PC-9 (cell line): Measurements from ENCODE around the gene STXBP5L.

Experiments used
- EZH2 ChIP-seq: fragments of 200-600 bp; sonication (generic); IDR thresholded peaks from 2 replicates; pipeline ENCODE4 v1.8.0; 2017; ENCODE audit warnings: antibody characterized with exemption, low read depth
- TF ChIP-seq, protein P1 (sequence below): fragments of 200-600 bp; sonication (generic); conservative IDR thresholded peaks from 2 replicates; pipeline ENCODE4 v1.6.1; 2017; ENCODE audit warnings: mixed run types, antibody characterized with exemption, mild to moderate bottlenecking, moderate library complexity

DNA sequence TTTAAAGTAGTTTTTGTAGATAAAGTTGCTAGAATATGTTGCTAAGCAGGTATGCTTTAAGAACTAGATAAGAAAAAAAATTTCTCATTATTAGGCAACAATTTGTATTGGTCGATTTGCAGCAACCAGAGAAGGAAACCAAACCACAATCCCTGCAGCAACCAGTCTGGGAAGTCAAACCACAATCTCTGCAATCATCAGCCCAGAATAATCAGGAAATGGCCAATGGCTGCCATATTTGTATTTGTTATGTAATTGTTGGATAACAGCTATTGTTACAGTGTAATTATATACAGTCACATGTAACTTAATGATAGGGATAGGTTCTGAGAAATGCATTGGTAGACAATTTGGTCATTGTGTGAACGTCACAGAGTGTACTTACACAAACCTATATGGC is 23.6 kb downstream of the STXBP5L start:
- TF ChIP-seq, protein P1, sequence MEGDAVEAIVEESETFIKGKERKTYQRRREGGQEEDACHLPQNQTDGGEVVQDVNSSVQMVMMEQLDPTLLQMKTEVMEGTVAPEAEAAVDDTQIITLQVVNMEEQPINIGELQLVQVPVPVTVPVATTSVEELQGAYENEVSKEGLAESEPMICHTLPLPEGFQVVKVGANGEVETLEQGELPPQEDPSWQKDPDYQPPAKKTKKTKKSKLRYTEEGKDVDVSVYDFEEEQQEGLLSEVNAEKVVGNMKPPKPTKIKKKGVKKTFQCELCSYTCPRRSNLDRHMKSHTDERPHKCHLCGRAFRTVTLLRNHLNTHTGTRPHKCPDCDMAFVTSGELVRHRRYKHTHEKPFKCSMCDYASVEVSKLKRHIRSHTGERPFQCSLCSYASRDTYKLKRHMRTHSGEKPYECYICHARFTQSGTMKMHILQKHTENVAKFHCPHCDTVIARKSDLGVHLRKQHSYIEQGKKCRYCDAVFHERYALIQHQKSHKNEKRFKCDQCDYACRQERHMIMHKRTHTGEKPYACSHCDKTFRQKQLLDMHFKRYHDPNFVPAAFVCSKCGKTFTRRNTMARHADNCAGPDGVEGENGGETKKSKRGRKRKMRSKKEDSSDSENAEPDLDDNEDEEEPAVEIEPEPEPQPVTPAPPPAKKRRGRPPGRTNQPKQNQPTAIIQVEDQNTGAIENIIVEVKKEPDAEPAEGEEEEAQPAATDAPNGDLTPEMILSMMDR = no peak
- TF ChIP-seq EZH2 = no peak
